T47D (cell line): ENCODE data around the gene OR11A1.

Experiments
- DNase-seq, 2 experiments: peaks; one replicate each; pipeline versions ENCODE4 v3.0.0 to v3.0.0-alpha.2; 2011 to 2012; ENCODE audit warnings: low read depth in 1 of 2, low spot score in 1 of 2
- JUND ChIP-seq: IDR thresholded peaks from 2 replicates; pipeline ENCODE4 v1.6.1; 2012; ENCODE audit warnings: low read depth
- in situ Hi-C: cut with HindIII; loops from 2 replicates; pipeline ENCODE4 v1.10.0; 2016; ENCODE audit warnings: low sequenced_read_pairs, low pct_unique_long_range_greater_than_20kb

OR11A1 gene, protein sequence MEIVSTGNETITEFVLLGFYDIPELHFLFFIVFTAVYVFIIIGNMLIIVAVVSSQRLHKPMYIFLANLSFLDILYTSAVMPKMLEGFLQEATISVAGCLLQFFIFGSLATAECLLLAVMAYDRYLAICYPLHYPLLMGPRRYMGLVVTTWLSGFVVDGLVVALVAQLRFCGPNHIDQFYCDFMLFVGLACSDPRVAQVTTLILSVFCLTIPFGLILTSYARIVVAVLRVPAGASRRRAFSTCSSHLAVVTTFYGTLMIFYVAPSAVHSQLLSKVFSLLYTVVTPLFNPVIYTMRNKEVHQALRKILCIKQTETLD

DNA sequence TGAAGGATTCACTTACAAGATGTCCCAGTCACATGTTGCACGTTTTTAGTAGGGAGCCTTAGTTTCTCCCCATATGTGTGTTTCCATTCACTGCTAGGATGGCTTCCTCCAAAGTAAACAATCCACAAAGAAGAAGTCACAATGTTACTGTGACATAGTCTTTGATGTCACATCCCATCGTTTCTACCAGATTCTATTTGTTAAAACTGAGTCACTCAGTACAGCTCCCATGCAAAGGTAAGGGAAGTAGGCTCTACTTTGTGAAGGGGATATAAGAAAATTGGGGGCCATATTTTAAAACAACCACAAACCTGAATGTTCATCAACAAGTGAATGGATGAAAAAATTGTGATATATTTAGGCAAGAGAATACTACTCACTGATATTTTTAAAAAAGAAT is at the start of gene OR11A1, which contains the start of gene OR2H1:
Gene OR11A1, minus strand, starts transcription at position 101 of the 400 bp plus-strand sequence. CDS start 29,430 bp downstream, outside the sequence.
Gene OR2H1, plus strand, starts transcription at position 185 of the 400 bp plus-strand sequence. CDS start 4,615 bp downstream, outside the sequence.
- DNase-seq = no peak
- no peak for TF ChIP-seq JUND
- in situ Hi-C loops = no loop called here

DNA sequence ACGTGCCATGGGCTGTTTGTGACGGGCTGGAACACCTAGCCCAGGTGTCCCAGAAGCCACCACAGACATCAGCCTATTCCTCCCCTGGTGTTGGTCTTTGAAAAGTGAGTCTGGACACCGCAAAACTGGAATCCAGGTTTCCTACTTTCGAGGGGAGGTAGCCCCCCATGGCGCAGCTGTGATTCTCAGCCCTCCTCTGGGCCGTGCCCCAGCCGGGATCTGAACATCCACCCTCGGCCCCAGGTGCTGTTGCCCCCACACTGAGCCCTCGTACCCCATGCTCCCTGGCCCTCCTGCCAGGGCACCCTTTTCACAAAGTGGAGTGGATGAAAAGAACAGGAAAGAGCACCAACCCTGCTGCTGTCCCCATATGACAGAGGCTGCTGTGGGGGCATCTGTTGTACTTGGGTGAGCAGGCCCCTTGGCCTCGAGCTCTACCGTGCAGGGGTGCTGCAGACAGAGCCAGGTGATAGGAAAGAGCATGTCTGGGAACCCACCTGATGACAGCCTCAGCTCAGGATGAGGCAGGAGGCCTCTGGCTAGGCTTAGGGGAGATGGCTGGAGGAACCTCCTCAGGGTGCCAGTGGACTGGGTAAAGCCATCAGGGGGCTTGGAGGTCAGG is 49.7 kb upstream of the OR11A1 start:
- no peak for DNase-seq
- TF ChIP-seq JUND = no peak
- in situ Hi-C loops = no loop called here

DNA sequence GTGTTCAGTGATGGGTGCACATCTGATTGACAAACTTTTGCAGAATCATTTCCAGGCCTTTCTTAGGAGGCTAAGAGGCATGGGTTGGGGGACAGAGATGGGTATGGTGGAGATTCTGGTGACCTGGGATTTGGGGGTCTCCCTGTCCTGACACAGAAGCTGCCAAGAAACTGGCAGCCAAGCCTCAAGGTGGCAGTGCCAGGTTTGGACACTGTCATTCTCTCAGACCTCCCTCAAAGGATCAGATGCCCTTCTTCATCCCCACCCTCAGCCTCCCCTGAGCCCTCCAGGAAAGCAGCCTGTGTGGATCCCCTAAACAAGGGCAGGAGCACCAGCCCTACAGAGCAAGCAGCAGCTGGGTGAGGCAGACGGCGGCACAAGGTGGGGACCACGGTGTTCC is 48.9 kb upstream of the OR11A1 start:
- in situ Hi-C loops = no loop called here
- TF ChIP-seq JUND = no peak
- no peak for DNase-seq

DNA sequence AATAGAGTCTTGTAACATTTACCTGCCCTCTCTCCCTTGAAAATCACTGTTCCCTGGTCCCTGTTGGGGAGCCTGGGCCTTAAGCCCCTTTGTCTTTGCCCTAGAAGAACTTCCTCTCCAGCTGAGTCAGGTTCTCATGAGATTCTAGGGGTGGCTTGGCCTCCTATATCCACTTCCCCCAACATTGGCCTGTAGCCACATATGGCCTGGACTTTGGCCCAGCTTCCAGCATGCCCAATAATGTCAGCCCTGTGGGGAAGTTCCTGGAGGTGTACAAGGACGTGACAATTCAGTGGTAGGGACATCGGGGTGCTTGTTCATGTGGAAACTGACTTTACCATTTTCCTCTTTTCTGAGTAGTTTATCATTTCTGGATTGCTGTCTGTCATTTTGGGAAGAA is 48.1 kb upstream of the OR11A1 start:
- in situ Hi-C loops = no loop called here
- DNase-seq = no peak
- no peak for TF ChIP-seq JUND

DNA sequence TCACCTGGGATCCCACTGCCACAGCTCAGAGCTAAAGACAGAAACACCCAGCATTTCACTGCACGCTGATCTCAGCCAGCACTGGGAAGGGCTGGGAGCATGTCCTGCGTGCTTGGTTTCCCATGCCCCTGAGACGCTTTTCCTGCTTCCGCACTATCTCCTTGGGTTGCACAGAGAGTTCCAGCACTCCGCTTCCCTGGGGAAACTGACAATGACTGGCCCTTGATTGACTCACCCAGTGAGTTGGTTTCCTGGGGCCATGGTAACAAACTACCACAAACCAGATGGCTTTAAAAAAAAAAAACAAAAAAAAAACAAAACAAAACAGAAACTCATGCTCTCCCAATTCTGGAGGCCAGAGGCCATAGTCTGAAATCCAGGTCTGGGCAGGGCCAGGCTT is 45.7 kb upstream of the OR11A1 start:
- in situ Hi-C loops = no loop called here
- TF ChIP-seq JUND = no peak
- no peak for DNase-seq

DNA sequence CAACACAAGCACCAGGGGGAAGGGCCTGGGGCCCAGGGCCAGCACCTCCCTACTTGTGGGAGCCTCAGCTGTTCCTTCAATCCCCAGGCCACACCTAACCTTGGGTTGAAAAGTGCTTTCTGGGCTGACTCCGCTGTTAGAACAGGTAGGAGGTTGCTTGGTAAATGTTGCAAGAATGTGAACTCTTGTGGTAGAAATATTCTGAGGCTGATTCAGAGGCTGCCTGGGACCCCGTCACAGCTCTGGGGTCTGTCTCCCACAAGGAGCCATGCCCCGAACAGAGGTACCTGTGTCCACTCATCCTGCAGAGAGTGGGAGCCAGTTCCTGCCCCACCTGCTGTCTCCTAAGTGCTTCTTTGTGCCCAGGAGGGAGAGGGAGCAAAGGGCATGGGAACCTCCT is 45.3 kb upstream of the OR11A1 start:
- no peak for DNase-seq
- in situ Hi-C loops = no loop called here

DNA sequence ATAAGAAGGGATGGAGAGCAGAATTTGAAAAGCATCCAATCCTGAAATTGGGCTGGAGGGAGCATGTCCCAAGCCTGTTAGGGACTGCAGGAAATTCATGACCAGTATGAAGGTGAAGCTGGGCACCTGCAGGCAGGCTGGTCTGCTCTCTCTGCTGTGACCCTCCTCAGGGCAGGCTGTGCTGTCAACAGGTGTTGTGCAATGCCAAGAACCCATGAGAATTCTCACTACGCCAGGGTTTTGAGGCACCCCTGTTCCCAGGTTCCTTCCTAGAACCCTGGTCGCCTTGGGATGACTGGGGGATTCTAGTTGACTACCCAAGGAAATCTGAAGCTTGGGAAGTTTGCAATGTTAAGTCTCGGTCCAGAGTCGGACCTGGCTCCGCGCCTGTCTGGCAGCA is 44.2 kb upstream of the OR11A1 start:
- DNase-seq = no peak
- TF ChIP-seq JUND = no peak
- in situ Hi-C loops = no loop called here

More for the DNA sequence above, 45.3 kb upstream of the OR11A1 start:
- TF ChIP-seq JUND = no peak

DNA sequence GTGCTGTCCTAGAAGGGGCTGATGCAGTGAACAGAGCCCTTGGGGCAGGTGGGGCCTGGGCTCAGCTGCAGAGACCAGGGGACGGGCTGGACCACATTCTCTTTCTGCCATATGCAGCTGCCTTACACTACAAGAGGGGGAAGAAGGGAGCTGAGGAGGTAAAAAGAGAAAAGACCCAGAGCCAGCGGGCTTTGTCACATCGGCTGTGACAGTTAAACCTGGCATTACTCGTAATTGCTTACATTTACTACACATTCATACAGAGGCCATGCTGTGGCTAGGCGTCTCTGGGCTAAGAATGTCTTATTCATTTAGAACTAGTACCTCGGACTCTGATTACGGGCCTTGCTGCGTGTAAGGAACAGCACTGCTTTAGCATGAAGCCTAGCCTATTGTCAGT is 43.7 kb upstream of the OR11A1 start:
- no peak for DNase-seq
- in situ Hi-C loops = no loop called here

DNA sequence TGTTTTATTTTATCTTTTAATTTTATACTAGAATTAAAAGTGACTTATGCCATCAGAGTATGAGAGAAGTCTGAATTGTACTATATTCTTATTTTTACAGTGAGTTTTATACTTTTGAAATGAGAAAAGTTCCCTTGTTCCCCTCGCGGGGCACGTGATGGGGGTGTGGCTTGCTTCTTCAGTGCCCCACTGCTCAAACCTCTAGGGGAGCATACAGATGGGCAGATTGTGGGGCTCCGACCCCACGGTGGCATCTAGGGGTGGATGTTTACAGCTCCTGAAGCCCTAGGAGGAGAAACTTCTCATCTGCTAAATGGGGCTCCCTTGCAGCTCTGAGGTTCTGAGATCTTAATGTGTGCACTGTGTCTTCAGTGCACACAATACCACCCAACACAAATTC is 42.8 kb upstream of the OR11A1 start:
- DNase-seq = no peak
- in situ Hi-C loops = no loop called here
- no peak for TF ChIP-seq JUND

More for the DNA sequence above, 43.7 kb upstream of the OR11A1 start:
- TF ChIP-seq JUND = no peak

DNA sequence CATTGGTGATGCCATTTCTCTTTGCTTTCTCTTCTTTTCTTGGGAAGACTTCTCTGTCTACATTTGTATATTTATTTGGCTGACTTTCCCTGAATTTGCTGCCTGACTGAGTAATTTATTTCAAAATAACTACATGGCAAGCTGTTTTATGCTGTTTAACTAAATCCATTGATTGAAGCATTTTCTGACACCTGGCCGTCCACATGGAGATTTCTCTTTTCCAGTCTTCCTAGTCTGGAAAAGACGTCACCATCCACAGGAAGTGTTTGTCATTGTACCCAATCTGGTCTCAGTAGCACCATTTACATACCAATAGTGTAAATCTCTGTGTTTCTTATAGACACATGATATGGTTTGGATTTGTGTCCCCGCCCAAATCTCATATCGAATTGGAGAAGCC is 40.1 kb upstream of the OR11A1 start:
- no peak for DNase-seq
- no peak for TF ChIP-seq JUND
- in situ Hi-C loops = no loop called here

DNA sequence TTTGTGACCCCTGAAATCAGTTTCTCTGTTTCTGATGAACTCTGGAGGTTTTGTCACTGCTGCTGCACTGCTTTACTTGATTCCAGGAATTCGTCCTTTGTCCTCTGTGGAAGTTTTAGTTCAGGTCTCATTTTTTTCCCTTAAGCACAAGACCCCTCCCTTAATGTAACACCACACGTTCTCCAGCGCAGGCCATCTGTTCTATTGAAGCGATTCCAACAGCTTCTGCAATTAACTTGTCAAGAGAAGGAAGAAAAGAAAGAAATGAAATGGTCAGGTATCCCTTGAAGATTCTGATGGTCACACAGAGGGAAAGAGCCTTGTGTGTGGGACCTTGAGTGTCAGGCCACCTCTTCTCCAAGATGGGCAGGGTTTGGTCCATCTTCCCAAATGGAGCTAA is 38.7 kb upstream of the OR11A1 start:
- in situ Hi-C loops = no loop called here
- TF ChIP-seq JUND = no peak
- no peak for DNase-seq

DNA sequence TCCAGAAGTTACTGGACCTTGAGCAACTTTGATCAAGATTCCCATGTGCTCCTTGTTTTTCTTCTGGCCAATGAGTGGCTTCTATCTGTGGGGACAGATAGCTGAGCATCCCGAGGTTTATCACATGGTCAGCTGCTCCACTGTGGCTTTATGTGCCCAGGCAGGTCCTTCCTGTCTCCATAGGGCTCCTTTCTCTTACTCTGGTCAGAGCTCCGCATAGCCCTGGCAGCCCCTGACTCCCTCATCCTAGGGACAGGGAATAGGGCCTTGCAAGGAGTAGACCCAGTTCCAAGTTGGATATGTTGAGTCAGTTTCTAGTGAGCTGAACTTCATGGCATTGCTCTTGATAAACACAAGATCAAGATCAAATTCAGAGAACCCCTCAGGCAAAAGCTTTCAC is 37.3 kb upstream of the OR11A1 start:
- in situ Hi-C loops = no loop called here
- DNase-seq = no peak
- no peak for TF ChIP-seq JUND

DNA sequence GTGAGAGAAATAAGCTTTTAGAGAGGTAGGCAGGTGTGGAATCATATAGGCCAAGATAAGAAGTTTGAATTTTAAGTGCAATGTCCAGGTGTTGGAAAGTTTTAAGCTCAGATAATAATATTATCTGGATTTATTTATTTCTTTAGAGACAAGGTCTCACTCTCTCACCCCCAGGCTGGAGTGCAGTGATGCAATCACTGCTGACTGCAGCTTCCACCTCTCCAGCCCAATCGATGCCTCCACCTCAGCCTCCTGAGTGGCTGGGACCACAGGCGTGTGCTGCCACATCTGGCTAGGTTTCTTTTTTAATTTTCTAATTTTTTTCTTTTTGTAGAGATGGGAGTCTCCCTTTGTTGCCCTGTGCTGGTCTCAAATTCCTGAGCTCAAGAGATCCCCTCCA is 36.4 kb upstream of the OR11A1 start:
- no peak for TF ChIP-seq JUND
- no peak for DNase-seq
- in situ Hi-C loops = no loop called here
